ENCODE measurements around the gene GLT1D1.
A peak's percentile ranks its signal among the peaks of the same experiment; 100 is the strongest.

The GLT1D1 gene

GRCh38 chr12:128810182-128811127 lies 42.8 kb upstream of the GLT1D1 start:
- peak; percentile 71 for DNase-seq (ENCODE audit: low spot score)
- no peak for TF ChIP-seq CTCF (IDR thresholded peaks at IDR 0.05; ENCODE audit: borderline replicate concordance, control extremely low read depth, extremely low read depth, insufficient read depth, missing control alignments)
- in situ Hi-C loops (cut with MboI; ENCODE audit: low sequenced_read_pairs, unreplicated experiment) = no loop called here

- DNase-seq (ENCODE audit: low spot score) = no peak
- in situ Hi-C loops (cut with MboI; ENCODE audit: low sequenced_read_pairs, unreplicated experiment) = no loop called here
These were observed 41.5 kb upstream of the GLT1D1 start for GRCh38 chr12:128811806-128812205.

GRCh38 chr12:128813392-128813791 lies 39.9 kb upstream of the GLT1D1 start:
- DNase-seq (ENCODE audit: low spot score) = no peak
- in situ Hi-C loops (cut with MboI; ENCODE audit: low sequenced_read_pairs, unreplicated experiment) = no loop called here
- no peak for TF ChIP-seq CTCF (IDR thresholded peaks at IDR 0.05; ENCODE audit: borderline replicate concordance, control extremely low read depth, extremely low read depth, insufficient read depth, missing control alignments)

More at GRCh38 chr12:128811806-128812205, 41.5 kb upstream of the GLT1D1 start:
- TF ChIP-seq CTCF (IDR thresholded peaks at IDR 0.05; ENCODE audit: borderline replicate concordance, control extremely low read depth, extremely low read depth, insufficient read depth, missing control alignments) = no peak

- no peak for TF ChIP-seq CTCF (IDR thresholded peaks at IDR 0.05; ENCODE audit: borderline replicate concordance, control extremely low read depth, extremely low read depth, insufficient read depth, missing control alignments)
- DNase-seq (ENCODE audit: low spot score) = no peak
- in situ Hi-C loops (cut with MboI; ENCODE audit: low sequenced_read_pairs, unreplicated experiment) = no loop called here
These were observed 39.4 kb upstream of the GLT1D1 start for GRCh38 chr12:128813883-128814282.

- in situ Hi-C loops (cut with MboI; ENCODE audit: low sequenced_read_pairs, unreplicated experiment) = no loop called here
- no peak for TF ChIP-seq CTCF (IDR thresholded peaks at IDR 0.05; ENCODE audit: borderline replicate concordance, control extremely low read depth, extremely low read depth, insufficient read depth, missing control alignments)
- no peak for DNase-seq (ENCODE audit: low spot score)
These were observed 38.6 kb upstream of the GLT1D1 start for GRCh38 chr12:128814411-128815261.

GRCh38 chr12:128815779-128816642 lies 37.3 kb upstream of the GLT1D1 start:
- in situ Hi-C loops (cut with MboI; ENCODE audit: low sequenced_read_pairs, unreplicated experiment) = no loop called here
- DNase-seq (ENCODE audit: low spot score) = no peak
- TF ChIP-seq CTCF (IDR thresholded peaks at IDR 0.05; ENCODE audit: borderline replicate concordance, control extremely low read depth, extremely low read depth, insufficient read depth, missing control alignments) = no peak
